KG1 (cell line): ENCODE data around the gene ERBB4.
"Not testable (repeated sequence)": the region's sequence is repeated elsewhere in the genome, so short reads cannot be mapped to it uniquely, and the experiment has no call there.

Source experiments
- DNase-seq: peaks from one replicate; lab custom pipeline; 2025; lab: John Stamatoyannopoulos, UW

The ERBB4 gene

GRCh38 chr2:212073360-212073759 lies 465.2 kb downstream of the ERBB4 start:
- DNase-seq = no peak

- DNase-seq = no peak
These were observed 472.1 kb downstream of the ERBB4 start for GRCh38 chr2:212066546-212066945.

GRCh38 chr2:212064318-212064717 lies 474.3 kb downstream of the ERBB4 start:
- DNase-seq = no peak

- DNase-seq = peak; percentile 38
These were observed 486.0 kb downstream of the ERBB4 start for GRCh38 chr2:212052412-212053159.

GRCh38 chr2:212050871-212051270 lies 487.7 kb downstream of the ERBB4 start:
- no peak for DNase-seq

- DNase-seq = no peak
These were observed 496.0 kb downstream of the ERBB4 start for GRCh38 chr2:212042562-212042961.

GRCh38 chr2:212037062-212037461 lies 501.5 kb downstream of the ERBB4 start:
- no peak for DNase-seq

- DNase-seq = no peak
These were observed 503.6 kb downstream of the ERBB4 start for GRCh38 chr2:212034841-212035585.

GRCh38 chr2:212033888-212034287 lies 504.7 kb downstream of the ERBB4 start:
- DNase-seq = no peak

- DNase-seq = no peak
These were observed 505.9 kb downstream of the ERBB4 start for GRCh38 chr2:212032536-212033219.

- DNase-seq = no peak
These were observed 506.6 kb downstream of the ERBB4 start for GRCh38 chr2:212032032-212032431.

- DNase-seq = no peak
These were observed 507.9 kb downstream of the ERBB4 start for GRCh38 chr2:212030709-212031108.

GRCh38 chr2:212028798-212029394 lies 509.7 kb downstream of the ERBB4 start:
- DNase-seq = no peak

- DNase-seq = no peak
These were observed 510.6 kb downstream of the ERBB4 start for GRCh38 chr2:212027681-212028628.

- DNase-seq = no peak
These were observed 514.6 kb downstream of the ERBB4 start for GRCh38 chr2:212024040-212024439.

GRCh38 chr2:212022966-212023365 lies 515.6 kb downstream of the ERBB4 start:
- DNase-seq = no peak

GRCh38 chr2:212021947-212022346 lies 516.7 kb downstream of the ERBB4 start:
- DNase-seq = no peak

GRCh38 chr2:212015588-212015987 lies 523.0 kb downstream of the ERBB4 start:
- DNase-seq = no peak

GRCh38 chr2:212013626-212014025 lies 525.0 kb downstream of the ERBB4 start:
- DNase-seq = no peak

GRCh38 chr2:212010305-212010704 lies 528.3 kb downstream of the ERBB4 start:
- not testable (repeated sequence) for DNase-seq

- no peak for DNase-seq
These were observed 530.6 kb downstream of the ERBB4 start for GRCh38 chr2:212007972-212008371.
